WTC11 (cell line): ENCODE measurements around the gene PTPRT. TPM values are rescaled to one million over a fixed set of nuclear protein-coding genes. Genes with fewer than 3 reads are reported as not detected.

Experiments used
- ATAC-seq: fragments of 200-7000 bp; cut with Tn5 transposase; 2 replicates; pipeline ENCODE4 v1.10.0; 2021; ENCODE audit warnings: mild to moderate bottlenecking, moderate library complexity
- CTCF ChIA-PET: fragments of 300-600 bp; sonication (Branson Sonifier 250); formaldehyde crosslinking; loops from one replicate; lab custom pipeline; 2021; ENCODE audit warnings: antibody characterized with exemption; lab: Charles Lee
- POLR2A ChIA-PET: fragments of 350-600 bp; sonication (Branson Sonifier 250); formaldehyde crosslinking; loops from one replicate; lab custom pipeline; 2021; ENCODE audit warnings: antibody characterized with exemption; lab: Charles Lee
- DNase-seq: peaks from one replicate; pipeline ENCODE4 v3.0.0; 2021; ENCODE audit warnings: low spot score
- H3K27ac Mint-ChIP-seq: 2 replicates; pipeline ENCODE4 v1.8.0; 2021; ENCODE audit warnings: mixed read lengths
- H3K27me3 Mint-ChIP-seq: 2 replicates; pipeline ENCODE4 v1.8.0; 2021; ENCODE audit warnings: low read depth, mild to moderate bottlenecking, moderate library complexity, mixed read lengths
- H3K36me3 Mint-ChIP-seq: 2 replicates; pipeline ENCODE4 v1.8.0; 2021; ENCODE audit warnings: mixed read lengths
- H3K4me1 Mint-ChIP-seq: 2 replicates; pipeline ENCODE4 v1.8.0; 2022; ENCODE audit warnings: mixed read lengths
- H3K4me3 Mint-ChIP-seq: 2 replicates; pipeline ENCODE4 v1.8.0; 2021; ENCODE audit warnings: mild to moderate bottlenecking, moderate library complexity, mixed read lengths
- H3K9me3 Mint-ChIP-seq: 2 replicates; pipeline ENCODE4 v1.8.0; 2021; ENCODE audit warnings: mixed read lengths
- CBFB ChIP-seq: sonication (generic); formaldehyde crosslinking; IDR thresholded peaks from 2 replicates; pipeline ENCODE4 v1.8.1; 2022; ENCODE audit warnings: mild to moderate bottlenecking, low read depth, missing genetic modification reagents
- EMX1 ChIP-seq: fragments of 250-450 bp; sonication (Bioruptor Pico); IDR thresholded peaks from 2 replicates; pipeline ENCODE4 v1.8.0; 2021; ENCODE audit warnings: mild to moderate bottlenecking
- ESRRA ChIP-seq: sonication (generic); formaldehyde crosslinking; IDR thresholded peaks from 2 replicates; pipeline ENCODE4 v1.8.1; 2022; ENCODE audit warnings: mild to moderate bottlenecking, missing genetic modification reagents, borderline replicate concordance
- FOXJ3 ChIP-seq: sonication (generic); formaldehyde crosslinking; IDR thresholded peaks from 2 replicates; pipeline ENCODE4 v1.9.0; 2021; ENCODE audit warnings: missing genetic modification reagents, mild to moderate bottlenecking, borderline replicate concordance
- FOXP1 ChIP-seq: sonication (generic); formaldehyde crosslinking; IDR thresholded peaks from 2 replicates; pipeline ENCODE4 v1.8.0; 2022; ENCODE audit warnings: missing genetic modification reagents, mild to moderate bottlenecking, moderate library complexity, borderline replicate concordance
- HMGA2 ChIP-seq: fragments of 250-450 bp; sonication (Bioruptor Pico); IDR thresholded peaks from 2 replicates; pipeline ENCODE4 v1.4.0; 2021; ENCODE audit warnings: mild to moderate bottlenecking, moderate library complexity
- IRF1 ChIP-seq: sonication (generic); formaldehyde crosslinking; IDR thresholded peaks from 2 replicates; pipeline ENCODE4 v1.8.0; 2023; ENCODE audit warnings: missing genetic modification reagents
- IRF2 ChIP-seq: sonication (generic); formaldehyde crosslinking; IDR thresholded peaks from 2 replicates; pipeline ENCODE4 v1.8.0; 2022; ENCODE audit warnings: low read depth, missing genetic modification reagents, borderline replicate concordance
- KAT7 ChIP-seq: sonication (generic); formaldehyde crosslinking; IDR thresholded peaks from 2 replicates; pipeline ENCODE4 v1.8.1; 2023; ENCODE audit warnings: missing genetic modification reagents, mild to moderate bottlenecking, borderline replicate concordance
- MAX ChIP-seq: sonication (generic); formaldehyde crosslinking; IDR thresholded peaks from 2 replicates; pipeline ENCODE4 v1.8.0; 2022; ENCODE audit warnings: mild to moderate bottlenecking, missing genetic modification reagents
- MYBL2 ChIP-seq: sonication (generic); formaldehyde crosslinking; IDR thresholded peaks from 2 replicates; pipeline ENCODE4 v1.8.1; 2023; ENCODE audit warnings: mild to moderate bottlenecking, moderate library complexity, missing genetic modification reagents
- NFATC4 ChIP-seq: fragments of 250-450 bp; sonication (Bioruptor Pico); IDR thresholded peaks from 2 replicates; pipeline ENCODE4 v1.9.0; 2021; ENCODE audit warnings: mild to moderate bottlenecking
- NR1H2 ChIP-seq: sonication (generic); formaldehyde crosslinking; IDR thresholded peaks from 2 replicates; pipeline ENCODE4 v1.9.0; 2021; ENCODE audit warnings: mild to moderate bottlenecking, moderate library complexity, missing genetic modification reagents
- NR2C2 ChIP-seq: sonication (generic); formaldehyde crosslinking; IDR thresholded peaks from 2 replicates; pipeline ENCODE4 v1.8.0; 2022; ENCODE audit warnings: mild to moderate bottlenecking, missing genetic modification reagents
- RELA ChIP-seq: sonication (generic); formaldehyde crosslinking; IDR thresholded peaks from 2 replicates; pipeline ENCODE4 v1.8.1; 2022; ENCODE audit warnings: missing genetic modification reagents, mild to moderate bottlenecking, borderline replicate concordance
- TEAD4 ChIP-seq: sonication (generic); formaldehyde crosslinking; IDR thresholded peaks from 2 replicates; pipeline ENCODE4 v1.8.0; 2022; ENCODE audit warnings: mild to moderate bottlenecking, missing genetic modification reagents
- USF2 ChIP-seq: sonication (generic); formaldehyde crosslinking; IDR thresholded peaks from 2 replicates; pipeline ENCODE4 v1.8.1; 2023; ENCODE audit warnings: mild to moderate bottlenecking, missing genetic modification reagents, moderate library complexity
- ZMAT4 ChIP-seq: fragments of 250-450 bp; sonication (Bioruptor Pico); IDR thresholded peaks from 2 replicates; pipeline ENCODE4 v1.9.0; 2021; ENCODE audit warnings: mild to moderate bottlenecking
- ZNF138 ChIP-seq: sonication (generic); formaldehyde crosslinking; conservative IDR thresholded peaks from 2 replicates; pipeline ENCODE4 v1.8.1; 2022; ENCODE audit warnings: mild to moderate bottlenecking, moderate library complexity, missing genetic modification reagents
- ZNF423 ChIP-seq: fragments of 250-450 bp; sonication (Bioruptor Pico); IDR thresholded peaks from 2 replicates; pipeline ENCODE4 v2.1.2; 2022; ENCODE audit warnings: mild to moderate bottlenecking, moderate library complexity
- total RNA-seq: library from RNA; stranded (reverse); gene quantifications from 3 replicates; pipeline ENCODE4 v1.2.3, GENCODE V29; 2021
- TF ChIP-seq, protein P1 (sequence below): sonication (generic); formaldehyde crosslinking; IDR thresholded peaks from 2 replicates; pipeline ENCODE4 v1.8.0; 2022; ENCODE audit warnings: mild to moderate bottlenecking, missing genetic modification reagents
- TF ChIP-seq, protein P2 (sequence below): sonication (generic); formaldehyde crosslinking; IDR thresholded peaks from 2 replicates; pipeline ENCODE4 v1.8.0; 2023; ENCODE audit warnings: missing genetic modification reagents, mild to moderate bottlenecking, borderline replicate concordance
- TF ChIP-seq, protein P3 (sequence below): fragments of 250-450 bp; sonication (Bioruptor Pico); IDR thresholded peaks from 2 replicates; pipeline ENCODE4 v2.1.2; 2022; ENCODE audit warnings: mild to moderate bottlenecking, moderate library complexity
- TF ChIP-seq, protein P4 (sequence below): sonication (generic); formaldehyde crosslinking; conservative IDR thresholded peaks from 2 replicates; pipeline ENCODE4 v1.8.1; 2023; ENCODE audit warnings: mild to moderate bottlenecking, low read depth, missing genetic modification reagents, moderate library complexity

Gene PTPRT
- total RNA-seq, 1 experiment from 2014 or later, result 1.1 TPM

- CTCF ChIA-PET, result no interaction called here
- no peak for ATAC-seq
- TF ChIP-seq RELA (CRISPR knock-in tag), result no peak
- TF ChIP-seq MYBL2 (CRISPR knock-in tag), result no peak
- no peak for TF ChIP-seq NFATC4
- TF ChIP-seq EMX1 (CRISPR knock-in tag), result no peak
- TF ChIP-seq ESRRA (CRISPR knock-in tag), result no peak
- Mint-ChIP-seq H3K9me3 (peaks cover 3% of the 10 kb centered on the region; the same call in 1 of the 2 replicates), H3K27ac (no peak overlapping the region), H3K4me3 (no peak overlapping the region), H3K27me3 (no peaks in the 10 kb centered on the region), H3K36me3 (no peaks in the 10 kb centered on the region), H3K4me1 (no peaks in the 10 kb centered on the region)
- POLR2A ChIA-PET, result no interaction called here
- DNase-seq, result no peak
These were observed 65.5 kb downstream of the PTPRT start for GRCh38 chr20:43124241-43124640.

- no peak for ATAC-seq
- POLR2A ChIA-PET, result no interaction called here
- CTCF ChIA-PET, result no interaction called here
- DNase-seq, result no peak
- Mint-ChIP-seq H3K27ac (no peak overlapping the region), H3K27me3 (no peaks in the 10 kb centered on the region), H3K4me1 (no peaks in the 10 kb centered on the region), H3K4me3 (no peak overlapping the region), H3K9me3 (peaks cover 3% of the 10 kb centered on the region; the same call in 1 of the 2 replicates), H3K36me3 (no peaks in the 10 kb centered on the region)
- no peak for TF ChIP-seq HMGA2
- TF ChIP-seq, protein P1, sequence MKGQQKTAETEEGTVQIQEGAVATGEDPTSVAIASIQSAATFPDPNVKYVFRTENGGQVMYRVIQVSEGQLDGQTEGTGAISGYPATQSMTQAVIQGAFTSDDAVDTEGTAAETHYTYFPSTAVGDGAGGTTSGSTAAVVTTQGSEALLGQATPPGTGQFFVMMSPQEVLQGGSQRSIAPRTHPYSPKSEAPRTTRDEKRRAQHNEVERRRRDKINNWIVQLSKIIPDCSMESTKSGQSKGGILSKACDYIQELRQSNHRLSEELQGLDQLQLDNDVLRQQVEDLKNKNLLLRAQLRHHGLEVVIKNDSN, result no peak
- no peak for TF ChIP-seq FOXP1 (CRISPR knock-in tag)
- TF ChIP-seq CBFB, result no peak
- TF ChIP-seq, protein P2, sequence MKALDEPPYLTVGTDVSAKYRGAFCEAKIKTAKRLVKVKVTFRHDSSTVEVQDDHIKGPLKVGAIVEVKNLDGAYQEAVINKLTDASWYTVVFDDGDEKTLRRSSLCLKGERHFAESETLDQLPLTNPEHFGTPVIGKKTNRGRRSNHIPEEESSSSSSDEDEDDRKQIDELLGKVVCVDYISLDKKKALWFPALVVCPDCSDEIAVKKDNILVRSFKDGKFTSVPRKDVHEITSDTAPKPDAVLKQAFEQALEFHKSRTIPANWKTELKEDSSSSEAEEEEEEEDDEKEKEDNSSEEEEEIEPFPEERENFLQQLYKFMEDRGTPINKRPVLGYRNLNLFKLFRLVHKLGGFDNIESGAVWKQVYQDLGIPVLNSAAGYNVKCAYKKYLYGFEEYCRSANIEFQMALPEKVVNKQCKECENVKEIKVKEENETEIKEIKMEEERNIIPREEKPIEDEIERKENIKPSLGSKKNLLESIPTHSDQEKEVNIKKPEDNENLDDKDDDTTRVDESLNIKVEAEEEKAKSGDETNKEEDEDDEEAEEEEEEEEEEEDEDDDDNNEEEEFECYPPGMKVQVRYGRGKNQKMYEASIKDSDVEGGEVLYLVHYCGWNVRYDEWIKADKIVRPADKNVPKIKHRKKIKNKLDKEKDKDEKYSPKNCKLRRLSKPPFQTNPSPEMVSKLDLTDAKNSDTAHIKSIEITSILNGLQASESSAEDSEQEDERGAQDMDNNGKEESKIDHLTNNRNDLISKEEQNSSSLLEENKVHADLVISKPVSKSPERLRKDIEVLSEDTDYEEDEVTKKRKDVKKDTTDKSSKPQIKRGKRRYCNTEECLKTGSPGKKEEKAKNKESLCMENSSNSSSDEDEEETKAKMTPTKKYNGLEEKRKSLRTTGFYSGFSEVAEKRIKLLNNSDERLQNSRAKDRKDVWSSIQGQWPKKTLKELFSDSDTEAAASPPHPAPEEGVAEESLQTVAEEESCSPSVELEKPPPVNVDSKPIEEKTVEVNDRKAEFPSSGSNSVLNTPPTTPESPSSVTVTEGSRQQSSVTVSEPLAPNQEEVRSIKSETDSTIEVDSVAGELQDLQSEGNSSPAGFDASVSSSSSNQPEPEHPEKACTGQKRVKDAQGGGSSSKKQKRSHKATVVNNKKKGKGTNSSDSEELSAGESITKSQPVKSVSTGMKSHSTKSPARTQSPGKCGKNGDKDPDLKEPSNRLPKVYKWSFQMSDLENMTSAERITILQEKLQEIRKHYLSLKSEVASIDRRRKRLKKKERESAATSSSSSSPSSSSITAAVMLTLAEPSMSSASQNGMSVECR (CRISPR knock-in tag), result no peak
- no peak for TF ChIP-seq NR2C2 (CRISPR knock-in tag)
- TF ChIP-seq, protein P3, sequence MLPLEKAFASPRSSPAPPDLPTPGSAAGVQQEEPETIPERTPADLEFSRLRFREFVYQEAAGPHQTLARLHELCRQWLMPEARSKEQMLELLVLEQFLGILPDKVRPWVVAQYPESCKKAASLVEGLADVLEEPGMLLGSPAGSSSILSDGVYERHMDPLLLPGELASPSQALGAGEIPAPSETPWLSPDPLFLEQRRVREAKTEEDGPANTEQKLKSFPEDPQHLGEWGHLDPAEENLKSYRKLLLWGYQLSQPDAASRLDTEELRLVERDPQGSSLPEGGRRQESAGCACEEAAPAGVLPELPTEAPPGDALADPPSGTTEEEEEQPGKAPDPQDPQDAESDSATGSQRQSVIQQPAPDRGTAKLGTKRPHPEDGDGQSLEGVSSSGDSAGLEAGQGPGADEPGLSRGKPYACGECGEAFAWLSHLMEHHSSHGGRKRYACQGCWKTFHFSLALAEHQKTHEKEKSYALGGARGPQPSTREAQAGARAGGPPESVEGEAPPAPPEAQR (CRISPR knock-in tag), result no peak
- TF ChIP-seq FOXJ3 (CRISPR knock-in tag), result no peak
- TF ChIP-seq IRF1 (CRISPR knock-in tag), result no peak
- TF ChIP-seq ZNF138 (CRISPR knock-in tag), result no peak
- no peak for TF ChIP-seq NR1H2 (CRISPR knock-in tag)
- no peak for TF ChIP-seq IRF2 (CRISPR knock-in tag)
- TF ChIP-seq MAX, result no peak
- no peak for TF ChIP-seq USF2
- no peak for TF ChIP-seq ZMAT4 (CRISPR knock-in tag)
- TF ChIP-seq KAT7 (CRISPR knock-in tag), result no peak
- TF ChIP-seq ZNF423, result no peak
- no peak for TF ChIP-seq TEAD4 (CRISPR knock-in tag)
- TF ChIP-seq, protein P4, sequence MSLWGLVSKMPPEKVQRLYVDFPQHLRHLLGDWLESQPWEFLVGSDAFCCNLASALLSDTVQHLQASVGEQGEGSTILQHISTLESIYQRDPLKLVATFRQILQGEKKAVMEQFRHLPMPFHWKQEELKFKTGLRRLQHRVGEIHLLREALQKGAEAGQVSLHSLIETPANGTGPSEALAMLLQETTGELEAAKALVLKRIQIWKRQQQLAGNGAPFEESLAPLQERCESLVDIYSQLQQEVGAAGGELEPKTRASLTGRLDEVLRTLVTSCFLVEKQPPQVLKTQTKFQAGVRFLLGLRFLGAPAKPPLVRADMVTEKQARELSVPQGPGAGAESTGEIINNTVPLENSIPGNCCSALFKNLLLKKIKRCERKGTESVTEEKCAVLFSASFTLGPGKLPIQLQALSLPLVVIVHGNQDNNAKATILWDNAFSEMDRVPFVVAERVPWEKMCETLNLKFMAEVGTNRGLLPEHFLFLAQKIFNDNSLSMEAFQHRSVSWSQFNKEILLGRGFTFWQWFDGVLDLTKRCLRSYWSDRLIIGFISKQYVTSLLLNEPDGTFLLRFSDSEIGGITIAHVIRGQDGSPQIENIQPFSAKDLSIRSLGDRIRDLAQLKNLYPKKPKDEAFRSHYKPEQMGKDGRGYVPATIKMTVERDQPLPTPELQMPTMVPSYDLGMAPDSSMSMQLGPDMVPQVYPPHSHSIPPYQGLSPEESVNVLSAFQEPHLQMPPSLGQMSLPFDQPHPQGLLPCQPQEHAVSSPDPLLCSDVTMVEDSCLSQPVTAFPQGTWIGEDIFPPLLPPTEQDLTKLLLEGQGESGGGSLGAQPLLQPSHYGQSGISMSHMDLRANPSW (CRISPR knock-in tag), result no peak
These were observed 66.5 kb downstream of the PTPRT start for GRCh38 chr20:43123180-43123579.
